ENCODE measurements around the gene CEP78.
"Not testable (repeated sequence)": the region's sequence is repeated elsewhere in the genome, so short reads cannot be mapped to it uniquely, and the experiment has no call there.

CEP78 gene

DNA sequence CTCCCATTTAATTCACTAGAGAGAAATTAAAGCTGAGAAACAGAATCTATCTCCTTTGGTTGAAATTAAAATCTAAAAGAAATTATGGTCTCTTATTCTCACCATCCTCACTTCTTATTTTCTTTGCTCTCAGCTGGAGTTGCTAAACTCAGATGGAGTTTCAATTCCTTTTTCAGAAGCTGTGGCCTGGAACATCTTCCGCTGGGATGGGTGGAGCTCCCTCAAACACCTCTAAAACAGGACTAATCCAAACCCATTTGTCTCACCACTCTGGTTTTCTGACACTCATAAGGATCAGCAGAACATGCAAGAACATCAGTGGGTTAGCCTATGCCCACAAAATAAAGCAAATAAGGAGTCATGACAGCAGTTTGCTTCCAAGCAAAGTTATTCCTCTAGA is 39.6 kb upstream of the CEP78 start:
- no peak for TF ChIP-seq CTCF (IDR thresholded peaks at IDR 0.05; ENCODE audit: borderline replicate concordance, control extremely low read depth, extremely low read depth, insufficient read depth, missing control alignments)
- in situ Hi-C loops (cut with MboI; ENCODE audit: low sequenced_read_pairs, unreplicated experiment), result loop anchor here (25.0 kb wide), 1 partner anchor 334 kb away; no protein-coding TSS in a partner anchor
- no peak for DNase-seq (ENCODE audit: low spot score)

DNA sequence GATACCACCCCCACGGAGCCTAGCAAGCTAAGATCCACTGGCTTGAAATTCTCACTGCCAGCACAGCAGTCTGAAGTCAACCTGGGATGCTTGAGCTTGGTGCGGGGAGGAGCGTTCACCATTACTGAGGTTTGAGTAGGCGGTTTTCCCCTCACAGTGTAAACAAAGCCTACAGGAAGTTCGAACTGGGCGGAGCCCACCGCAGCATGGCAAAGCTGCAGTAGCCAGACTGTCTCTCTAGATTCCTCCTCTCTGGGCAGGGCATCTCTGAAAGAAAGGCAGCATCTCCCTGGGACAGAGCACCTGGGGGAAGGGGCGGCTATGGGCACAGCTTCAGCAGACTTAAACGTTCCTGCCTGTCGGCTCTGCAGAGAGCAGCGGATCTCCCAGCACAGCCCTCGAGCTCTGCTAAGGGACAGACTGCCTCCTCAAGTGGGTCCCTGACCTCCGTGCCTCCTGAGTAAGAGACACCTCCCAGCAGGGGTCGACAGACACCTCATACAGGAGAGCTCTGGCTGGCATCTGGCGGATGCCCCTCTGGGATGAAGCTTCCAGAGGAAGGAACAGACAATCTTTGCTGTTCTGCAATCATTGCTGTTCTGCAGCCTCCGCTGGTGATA is 34.6 kb upstream of the CEP78 start:
- in situ Hi-C loops (cut with MboI; ENCODE audit: low sequenced_read_pairs, unreplicated experiment), result not testable (repeated sequence)

DNA sequence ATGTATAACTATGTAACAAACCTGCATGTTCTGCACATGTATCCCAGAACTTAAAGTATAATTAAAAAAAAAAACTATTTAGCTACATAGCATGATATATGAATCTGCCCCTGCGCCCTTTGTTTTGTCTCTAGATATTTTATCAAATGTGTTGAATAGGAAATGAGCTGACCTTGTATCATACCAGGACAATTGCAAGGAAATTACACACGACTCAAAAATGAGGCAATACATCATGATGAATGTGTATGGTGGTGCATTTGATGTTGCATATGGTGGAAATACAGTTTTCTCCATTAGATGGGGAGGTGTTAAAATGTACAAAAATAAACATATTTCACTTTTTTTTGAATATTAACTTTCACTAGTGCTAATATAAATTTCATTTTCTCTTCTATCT is 28.6 kb upstream of the CEP78 start:
- DNase-seq (ENCODE audit: low spot score), result no peak
- in situ Hi-C loops (cut with MboI; ENCODE audit: low sequenced_read_pairs, unreplicated experiment), result no loop called here
- TF ChIP-seq CTCF (IDR thresholded peaks at IDR 0.05; ENCODE audit: borderline replicate concordance, control extremely low read depth, extremely low read depth, insufficient read depth, missing control alignments), result no peak

More for the DNA sequence above, 34.6 kb upstream of the CEP78 start:
- not testable (repeated sequence) for DNase-seq (ENCODE audit: low spot score)

DNA sequence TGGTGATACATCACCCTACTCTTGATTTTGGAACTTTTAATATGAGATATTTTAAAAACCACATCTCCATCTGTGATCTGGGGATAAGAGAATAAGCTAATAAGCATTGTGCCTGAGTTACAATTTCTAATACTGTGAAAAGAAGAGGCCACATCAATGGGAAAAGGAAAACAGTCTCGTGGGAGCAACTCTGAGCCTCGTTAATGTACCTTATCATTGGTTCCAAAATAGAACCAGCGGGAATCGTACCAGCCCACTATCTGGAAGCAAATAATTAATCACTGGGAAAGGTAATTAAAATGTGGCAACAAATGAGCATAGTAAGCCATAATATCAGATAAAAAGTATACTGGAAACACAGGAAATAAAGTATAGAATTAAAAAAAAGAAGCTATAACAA is 28.0 kb upstream of the CEP78 start:
- no peak for DNase-seq (ENCODE audit: low spot score)
- no peak for TF ChIP-seq CTCF (IDR thresholded peaks at IDR 0.05; ENCODE audit: borderline replicate concordance, control extremely low read depth, extremely low read depth, insufficient read depth, missing control alignments)
- in situ Hi-C loops (cut with MboI; ENCODE audit: low sequenced_read_pairs, unreplicated experiment), result no loop called here

GRCh38 chr9:78209127-78209526 is 26.7 kb upstream of the CEP78 start:
- TF ChIP-seq CTCF (IDR thresholded peaks at IDR 0.05; ENCODE audit: borderline replicate concordance, control extremely low read depth, extremely low read depth, insufficient read depth, missing control alignments), result no peak
- no peak for DNase-seq (ENCODE audit: low spot score)
- in situ Hi-C loops (cut with MboI; ENCODE audit: low sequenced_read_pairs, unreplicated experiment), result no loop called here

DNA sequence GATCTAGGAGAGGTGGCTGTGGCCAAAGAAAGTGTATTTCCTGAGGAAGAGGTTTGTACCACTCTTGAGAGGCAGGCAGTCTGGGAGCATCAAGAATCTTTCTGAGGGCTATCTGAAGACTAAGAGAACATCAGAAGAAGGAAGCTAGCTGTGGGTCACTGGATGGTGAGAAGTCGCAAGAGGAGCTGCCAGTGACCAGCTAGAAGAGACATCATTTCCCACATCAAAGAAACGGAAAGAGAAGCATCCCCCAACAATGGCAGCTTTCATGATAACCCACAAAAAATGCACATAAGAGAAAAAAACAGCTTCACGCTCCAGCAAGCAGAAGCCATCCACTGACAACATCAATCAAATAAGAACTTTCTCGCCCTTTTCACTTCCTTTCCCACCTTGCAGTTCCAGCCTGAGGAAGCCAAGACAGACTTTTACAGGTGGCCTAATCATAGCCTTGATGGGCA is 25.0 kb upstream of the CEP78 start:
- no peak for TF ChIP-seq CTCF (IDR thresholded peaks at IDR 0.05; ENCODE audit: borderline replicate concordance, control extremely low read depth, extremely low read depth, insufficient read depth, missing control alignments)
- in situ Hi-C loops (cut with MboI; ENCODE audit: low sequenced_read_pairs, unreplicated experiment), result loop anchor here (10.0 kb wide), 1 partner anchor 106 kb away; no protein-coding TSS in a partner anchor
- peak; percentile 59 for DNase-seq (ENCODE audit: low spot score)

DNA sequence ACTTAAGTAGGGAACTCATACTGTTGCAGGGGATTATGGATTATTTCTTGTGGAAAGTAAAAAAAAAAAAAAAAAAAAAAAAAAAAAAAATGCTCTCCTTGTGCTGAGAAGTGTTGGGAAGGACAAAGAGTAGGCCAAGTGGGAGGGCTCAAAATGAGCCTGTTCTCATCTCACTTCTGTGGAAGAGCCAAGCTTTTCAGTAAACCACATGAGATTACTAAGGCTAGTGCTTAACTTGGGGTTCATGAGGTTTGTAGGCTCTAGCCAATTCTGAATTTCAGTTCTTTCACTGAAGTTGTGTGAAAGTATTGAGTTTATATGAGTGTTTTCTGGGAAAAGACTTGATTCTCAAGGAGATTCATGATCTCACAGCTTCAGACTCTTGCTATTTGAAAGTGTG is 23.0 kb upstream of the CEP78 start:
- in situ Hi-C loops (cut with MboI; ENCODE audit: low sequenced_read_pairs, unreplicated experiment), result loop anchor here (10.0 kb wide), 1 partner anchor 108 kb away; no protein-coding TSS in a partner anchor
- no peak for TF ChIP-seq CTCF (IDR thresholded peaks at IDR 0.05; ENCODE audit: borderline replicate concordance, control extremely low read depth, extremely low read depth, insufficient read depth, missing control alignments)
- DNase-seq (ENCODE audit: low spot score), result no peak

Data from GM13976 (cell line).